Measurements from ENCODE around the gene KCNE3.
"Not testable (repeated sequence)": the region's sequence is repeated elsewhere in the genome, so short reads cannot be mapped to it uniquely, and the experiment has no call there.

Gene KCNE3

GRCh38 chr11:74443071-74443864 is 24.1 kb downstream of the KCNE3 start:
- DNase-seq (ENCODE audit: low read depth in 2 of 2), result no peak

- DNase-seq (ENCODE audit: low read depth in 2 of 2), result no peak
Measured at GRCh38 chr11:74442636-74443035, 24.7 kb downstream of the KCNE3 start.

- no peak for DNase-seq (ENCODE audit: low read depth in 2 of 2)
Measured at GRCh38 chr11:74438681-74439080, 28.7 kb downstream of the KCNE3 start.

GRCh38 chr11:74437441-74438042 is 29.8 kb downstream of the KCNE3 start:
- no peak for DNase-seq (ENCODE audit: low read depth in 2 of 2)

GRCh38 chr11:74434528-74434927 is 32.8 kb downstream of the KCNE3 start:
- no peak for DNase-seq (ENCODE audit: low read depth in 2 of 2)

GRCh38 chr11:74429205-74429604 is 38.1 kb downstream of the KCNE3 start:
- no peak for DNase-seq (ENCODE audit: low read depth in 2 of 2)

GRCh38 chr11:74427384-74427886 is 39.9 kb downstream of the KCNE3 start:
- DNase-seq (ENCODE audit: low read depth in 2 of 2), result no peak

GRCh38 chr11:74425100-74425499 is 42.2 kb downstream of the KCNE3 start:
- no peak for DNase-seq (ENCODE audit: low read depth in 2 of 2)

- no peak for DNase-seq (ENCODE audit: low read depth in 2 of 2)
Measured at GRCh38 chr11:74418509-74418895, 48.8 kb downstream of the KCNE3 start.

GRCh38 chr11:74417860-74418508 is 49.4 kb downstream of the KCNE3 start:
- DNase-seq (ENCODE audit: low read depth in 2 of 2), result no peak

- no peak for DNase-seq (ENCODE audit: low read depth in 2 of 2)
Measured at GRCh38 chr11:74417379-74417804, 50.0 kb downstream of the KCNE3 start.

- not testable (repeated sequence) for DNase-seq (ENCODE audit: low read depth in 2 of 2)
Measured at GRCh38 chr11:74416974-74417373, 50.4 kb downstream of the KCNE3 start.

GRCh38 chr11:74412733-74413359 is 54.5 kb downstream of the KCNE3 start:
- no peak for DNase-seq (ENCODE audit: low read depth in 2 of 2)

- DNase-seq (ENCODE audit: low read depth in 2 of 2), result no peak
Measured at GRCh38 chr11:74412321-74412720, 55.0 kb downstream of the KCNE3 start.

- DNase-seq (ENCODE audit: low read depth in 2 of 2), result no peak
Measured at GRCh38 chr11:74409633-74410032, 57.7 kb downstream of the KCNE3 start.
